GM23338 (cell line): ENCODE results near the gene NUTM1. TPM values are rescaled to one million over a fixed set of nuclear protein-coding genes. Genes with fewer than 3 reads are reported as not detected.
"Not testable (repeated sequence)": the region's sequence is repeated elsewhere in the genome, so short reads cannot be mapped to it uniquely, and the experiment has no call there.

Experiments used
- ATAC-seq: fragments of 200-7000 bp; cut with Tn5 transposase; 3 replicates; pipeline ENCODE4 v1.9.1; 2020
- DNase-seq: peaks from one replicate; pipeline ENCODE4 v3.0.0-alpha.2; 2015; ENCODE audit warnings: low spot score
- H2AFZ ChIP-seq: fragments of 200-600 bp; sonication (generic); 2 replicates; pipeline ENCODE4 v1.8.0; 2016; ENCODE audit warnings: antibody characterized with exemption, mild to moderate bottlenecking, moderate library complexity
- H3F3A ChIP-seq: fragments of 200-600 bp; sonication (generic); replicated peaks from 2 replicates; pipeline ENCODE4 v1.8.0; 2017; ENCODE audit warnings: antibody characterized with exemption, mixed run types, low read depth
- H3K27ac ChIP-seq: fragments of 200-600 bp; sonication (generic); 2 replicates; pipeline ENCODE4 v1.6.1; 2016; ENCODE audit warnings: low read depth
- H3K27me3 ChIP-seq: fragments of 200-600 bp; sonication (generic); 2 replicates; pipeline ENCODE4 v1.8.0; 2016; ENCODE audit warnings: mild to moderate bottlenecking, mixed run types, moderate library complexity; ENCODE audit not compliant: insufficient read depth
- H3K36me3 ChIP-seq: fragments of 200-600 bp; sonication (generic); 2 replicates; pipeline ENCODE4 v1.8.0; 2016; ENCODE audit warnings: mild to moderate bottlenecking; ENCODE audit not compliant: insufficient read depth
- H3K4me1 ChIP-seq: fragments of 200-600 bp; sonication (generic); 2 replicates; pipeline ENCODE4 v1.8.0; 2016; ENCODE audit warnings: mild to moderate bottlenecking, moderate library complexity; ENCODE audit not compliant: insufficient read depth
- H3K4me2 ChIP-seq: fragments of 200-600 bp; sonication (generic); 2 replicates; pipeline ENCODE4 v1.7.1; 2017; ENCODE audit warnings: mixed run types
- H3K4me3 ChIP-seq: fragments of 200-600 bp; sonication (generic); 2 replicates; pipeline ENCODE4 v1.6.1; 2016; ENCODE audit warnings: mixed run types
- H3K79me2 ChIP-seq: fragments of 200-600 bp; sonication (generic); replicated peaks from 2 replicates; pipeline ENCODE4 v1.8.0; 2017; ENCODE audit warnings: mild to moderate bottlenecking; ENCODE audit not compliant: insufficient read depth
- H3K9me2 ChIP-seq: fragments of 200-600 bp; sonication (generic); 2 replicates; pipeline ENCODE4 v1.8.0; 2017; ENCODE audit not compliant: insufficient read depth
- H4K20me1 ChIP-seq: fragments of 200-600 bp; sonication (generic); replicated peaks from 2 replicates; pipeline ENCODE4 v1.8.0; 2017; ENCODE audit warnings: mild to moderate bottlenecking; ENCODE audit not compliant: insufficient read depth
- H3K27ac Mint-ChIP-seq: 2 replicates; pipeline ENCODE4 v1.8.0; 2020; ENCODE audit warnings: inconsistent platforms, mild to moderate bottlenecking, moderate library complexity, mixed read lengths
- H3K27me3 Mint-ChIP-seq: 3 replicates; pipeline ENCODE4 v1.8.0; 2022; ENCODE audit warnings: low read depth, mild to moderate bottlenecking, moderate library complexity, mixed read lengths, inconsistent platforms; ENCODE audit not compliant: insufficient read depth, poor library complexity
- H3K36me3 Mint-ChIP-seq: 3 replicates; pipeline ENCODE4 v1.8.0; 2021; ENCODE audit warnings: low read depth, mild to moderate bottlenecking, inconsistent platforms, moderate library complexity, mixed read lengths
- H3K4me1 Mint-ChIP-seq: 3 replicates; pipeline ENCODE4 v1.8.0; 2020; ENCODE audit warnings: mild to moderate bottlenecking, inconsistent platforms, mixed read lengths
- H3K4me3 Mint-ChIP-seq: 3 replicates; pipeline ENCODE4 v1.8.0; 2021; ENCODE audit warnings: moderate library complexity, mild to moderate bottlenecking, inconsistent platforms, mixed read lengths
- H3K9me3 Mint-ChIP-seq: 3 replicates; pipeline ENCODE4 v1.8.0; 2020; ENCODE audit warnings: moderate library complexity, mild to moderate bottlenecking, inconsistent platforms, mixed read lengths
- CREB1 ChIP-seq: fragments of 250-450 bp; sonication (Bioruptor Pico); IDR thresholded peaks from 2 replicates; pipeline ENCODE4 v1.5.0; 2020; ENCODE audit warnings: low read depth, mild to moderate bottlenecking, moderate library complexity
- CTCF ChIP-seq, 2 experiments: fragments of 200-600 bp in 1 of 2; sonication (generic) in 1 of 2; conservative IDR thresholded peaks; 2 replicates each; pipeline versions ENCODE4 v1.5.1 to v1.6.1; 2016 to 2017; ENCODE audit warnings: antibody characterized with exemption in 2 of 2, low read depth in 2 of 2, mild to moderate bottlenecking in 2 of 2, moderate library complexity in 1 of 2
- ETS1 ChIP-seq: IDR thresholded peaks from 2 replicates; pipeline ENCODE4 v1.6.1; 2016; ENCODE audit warnings: antibody characterized with exemption
- EZH2 ChIP-seq: fragments of 200-600 bp; sonication (generic); IDR thresholded peaks from one replicate; pipeline ENCODE4 v1.8.0; 2017; ENCODE audit warnings: antibody characterized with exemption, mild to moderate bottlenecking, low read depth; ENCODE audit not compliant: unreplicated experiment
- EZH2phosphoT487 ChIP-seq: fragments of 200-600 bp; sonication (generic); IDR thresholded peaks from one replicate; pipeline ENCODE4 v1.8.1; 2018; ENCODE audit warnings: antibody characterized with exemption; ENCODE audit not compliant: unreplicated experiment
- JUNB ChIP-seq: IDR thresholded peaks from one replicate; pipeline ENCODE4 v1.6.1; 2016; ENCODE audit warnings: antibody characterized with exemption; ENCODE audit not compliant: unreplicated experiment
- POLR2AphosphoS5 ChIP-seq: IDR thresholded peaks from 2 replicates; pipeline ENCODE4 v1.6.1; 2016; ENCODE audit warnings: antibody characterized with exemption, low read depth
- REST ChIP-seq: IDR thresholded peaks from one replicate; pipeline ENCODE4 v1.6.1; 2018; ENCODE audit warnings: antibody characterized with exemption; ENCODE audit not compliant: unreplicated experiment
- STAT1 ChIP-seq: IDR thresholded peaks from one replicate; pipeline ENCODE4 v1.6.1; 2016; ENCODE audit warnings: antibody characterized with exemption; ENCODE audit not compliant: unreplicated experiment
- ZNF114 ChIP-seq: fragments of 250-450 bp; sonication (Bioruptor Pico); IDR thresholded peaks from 2 replicates; pipeline ENCODE4 v1.5.0; 2020; ENCODE audit warnings: mild to moderate bottlenecking, moderate library complexity
- ZNF331 ChIP-seq: fragments of 250-450 bp; sonication (Bioruptor Pico); IDR thresholded peaks from 2 replicates; pipeline ENCODE4 v1.5.0; 2020; ENCODE audit warnings: low read depth, mild to moderate bottlenecking, moderate library complexity
- polyA plus RNA-seq: library from polyadenylated mRNA; unstranded; fragments of >200 nt; fragmentation: Nextera tagmentation; extraction: Ambion mirVana; gene quantifications from 2 replicates; pipeline ENCODE4 v1.2.1, GENCODE V29; 2016
- total RNA-seq: library from RNA; depleted of rRNA; stranded (reverse); fragments of >200 nt; shearing (Covaris generic); gene quantifications from 2 replicates; pipeline ENCODE4 v1.2.3, GENCODE V29; 2014

NUTM1 gene
- total and polyA plus RNA-seq, 2 experiments from 2014 or later, result 0.16 to 1.2 TPM

DNA sequence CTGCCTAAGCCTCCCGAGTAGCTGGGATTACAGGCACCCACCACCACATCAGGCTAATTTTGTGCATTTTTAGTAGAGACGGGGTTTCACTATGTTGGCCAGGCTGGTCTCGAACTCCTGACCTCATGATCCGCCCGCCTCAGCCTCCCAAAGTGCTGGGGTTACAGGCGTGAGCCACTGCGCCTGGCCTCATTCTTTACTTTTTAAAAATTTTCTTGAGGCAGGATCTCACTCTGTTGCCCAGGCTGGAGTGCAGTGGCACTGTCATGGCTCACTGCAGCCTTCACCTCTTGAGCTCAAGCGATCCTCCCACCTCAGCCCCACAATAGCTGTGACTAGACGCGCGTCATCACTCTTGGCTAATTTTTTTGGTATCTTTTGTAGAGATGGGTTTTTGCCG lies 9.9 kb downstream of the NUTM1 start:
- H3K4me2 ChIP-seq, H3K4me3 ChIP-seq, H3K27me3 ChIP-seq, ATAC-seq, H3K79me2 ChIP-seq, H4K20me1 ChIP-seq, H3K9me3 Mint-ChIP-seq, H2AFZ ChIP-seq, H3K9me2 ChIP-seq, H3K4me3 Mint-ChIP-seq, H3K36me3 ChIP-seq, H3K27ac Mint-ChIP-seq, H3K27me3 Mint-ChIP-seq, DNase-seq, H3K4me1 ChIP-seq, H3K27ac ChIP-seq, H3F3A ChIP-seq: not testable (repeated sequence)
- Mint-ChIP-seq H3K36me3 (peaks cover 34% of the 10 kb centered on the region), H3K4me1 (peaks cover 13% of the 10 kb centered on the region)

DNA sequence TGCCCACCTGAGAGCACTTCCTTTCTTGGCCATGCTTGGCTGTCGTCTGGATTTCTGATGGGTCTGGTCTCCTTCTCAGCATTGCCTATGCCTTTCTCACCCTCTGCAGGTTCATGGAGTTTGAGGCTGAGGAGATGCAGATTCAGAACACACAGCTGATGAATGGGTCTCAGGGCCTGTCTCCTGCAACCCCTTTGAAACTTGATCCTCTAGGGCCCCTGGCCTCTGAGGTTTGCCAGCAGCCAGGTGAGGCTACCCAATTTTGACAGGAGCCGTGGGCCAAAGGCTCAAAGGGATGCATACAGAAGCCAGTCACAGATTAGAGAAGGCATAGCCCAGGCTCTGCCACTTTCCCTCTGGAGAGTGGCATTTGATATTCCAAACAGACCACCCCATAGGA lies 10.5 kb downstream of the NUTM1 start:
- ATAC-seq, result peak; percentile 93

More for the DNA sequence above, 10.5 kb downstream of the NUTM1 start:
- no peak for TF ChIP-seq ETS1
- no peak for TF ChIP-seq JUNB
- no peak for TF ChIP-seq ZNF331 (CRISPR knock-in tag)
- TF ChIP-seq REST, result no peak
- no peak for TF ChIP-seq CREB1 (CRISPR knock-in tag)
- no peak for TF ChIP-seq ZNF114 (CRISPR knock-in tag)
- no peak for TF ChIP-seq EZH2phosphoT487
- no peak for TF ChIP-seq EZH2
- TF ChIP-seq POLR2AphosphoS5, result no peak
- TF ChIP-seq CTCF (conservative IDR thresholded peaks at IDR 0.05; ENCODE audit: low read depth in 2 of 2), result no peak
- no peak for TF ChIP-seq STAT1
- no peak overlapping the region for H3K27ac Mint-ChIP-seq
- no peaks in the 10 kb centered on the region for H3K79me2 ChIP-seq
- no peak overlapping the region for H3K4me3 Mint-ChIP-seq
- no peaks in the 10 kb centered on the region; the same call in 2 of the 3 replicates for H3K9me3 Mint-ChIP-seq
- no peaks in the 10 kb centered on the region for H3F3A ChIP-seq
- H3K27me3 Mint-ChIP-seq, result peaks cover 4% of the 10 kb centered on the region
- peaks cover 3% of the 10 kb centered on the region; the same call in 1 of the 2 replicates for H3K36me3 ChIP-seq
- H3K27me3 ChIP-seq, result no peaks in the 10 kb centered on the region
- no peaks in the 10 kb centered on the region for H4K20me1 ChIP-seq
- H3K4me1 ChIP-seq, result 0 out of 2 replicates have a peak, but pooled peaks cover 4% of the 10 kb centered on the region
- peaks cover 39% of the 10 kb centered on the region for H3K36me3 Mint-ChIP-seq
- peaks cover 13% of the 10 kb centered on the region for H3K4me1 Mint-ChIP-seq
- H3K27ac ChIP-seq, result no peak overlapping the region
- DNase-seq, result peak; percentile 44
- H2AFZ ChIP-seq, result no peak overlapping the region
- no peak overlapping the region for H3K4me3 ChIP-seq
- 0 out of 2 replicates have a peak overlapping the region, but pooled peaks have one; percentile 20 for H3K4me2 ChIP-seq
- no peaks in the 10 kb centered on the region for H3K9me2 ChIP-seq
